CD4-positive, alpha-beta T cell (primary cell): Measurements from ENCODE around the gene CELSR2. TPM values are rescaled to one million over a fixed set of nuclear protein-coding genes. Genes with fewer than 3 reads are reported as not detected.

Source experiments
- ATAC-seq: fragments of 200-7000 bp; cut with Tn5 transposase; one replicate; pipeline ENCODE4 v1.10.0; 2022; ENCODE audit warnings: mild to moderate bottlenecking; ENCODE audit not compliant: poor library complexity
- CTCF ChIA-PET: fragments of 350-600 bp; sonication (Branson Sonifier 250); formaldehyde crosslinking; loops from one replicate; lab custom pipeline; 2021; ENCODE audit warnings: antibody characterized with exemption, inconsistent platforms; lab: Charles Lee
- POLR2A ChIA-PET: fragments of 350-600 bp; sonication (Branson Sonifier 250); formaldehyde crosslinking; loops from one replicate; lab custom pipeline; 2021; ENCODE audit warnings: antibody characterized with exemption, inconsistent platforms; lab: Charles Lee
- DNase-seq, 14 experiments: peaks; one replicate each; pipeline ENCODE4 v3.0.0-alpha.2; 2013 to 2020; ENCODE audit warnings: mixed read lengths in 2 of 14
- H3K27ac ChIP-seq, 2 donors: one replicate each; pipeline versions ENCODE4 v1.5.1 to v1.7.0; 2013; ENCODE audit warnings: low read length in 2 of 2, low read depth in 1 of 2, mild to moderate bottlenecking in 1 of 2
- H3K27me3 ChIP-seq, 2 experiments: 1 replicate in 1 of 2; 2 replicates in 1 of 2; pipeline versions ENCODE4 v1.6.1 to v1.7.0; 2013; ENCODE audit warnings: low read length in 2 of 2, control low read depth in 1 of 2, mild to moderate bottlenecking in 1 of 2, moderate library complexity in 1 of 2; ENCODE audit not compliant: insufficient read depth in 2 of 2, control insufficient read depth in 1 of 2
- H3K36me3 ChIP-seq: one replicate; pipeline ENCODE4 v1.6.1; 2013; ENCODE audit warnings: low read length, control low read depth; ENCODE audit not compliant: insufficient read depth
- H3K4me1 ChIP-seq: one replicate; pipeline ENCODE4 v1.6.1; 2013; ENCODE audit warnings: low read length, control low read depth; ENCODE audit not compliant: insufficient read depth
- H3K4me3 ChIP-seq: one replicate; pipeline ENCODE4 v1.5.1; 2013; ENCODE audit warnings: mild to moderate bottlenecking, low read length, moderate library complexity
- H3K9me3 ChIP-seq, 2 experiments: 1 replicate in 1 of 2; 2 replicates in 1 of 2; pipeline versions ENCODE4 v1.6.1 to v1.7.0; 2013; ENCODE audit warnings: low read length in 2 of 2, mild to moderate bottlenecking in 2 of 2, control low read depth in 1 of 2, moderate library complexity in 1 of 2; ENCODE audit not compliant: control insufficient read depth in 1 of 2, insufficient read depth in 1 of 2
- H3K27ac Mint-ChIP-seq: one replicate; pipeline ENCODE4 v1.8.0; 2020; ENCODE audit warnings: mixed read lengths
- H3K27me3 Mint-ChIP-seq: one replicate; pipeline ENCODE4 v1.8.0; 2021; ENCODE audit warnings: mixed read lengths
- H3K36me3 Mint-ChIP-seq: one replicate; pipeline ENCODE4 v1.8.0; 2021; ENCODE audit warnings: low read depth, mixed read lengths
- H3K4me1 Mint-ChIP-seq: one replicate; pipeline ENCODE4 v1.8.0; 2021; ENCODE audit warnings: low read depth, mixed read lengths
- H3K4me3 Mint-ChIP-seq: one replicate; pipeline ENCODE4 v1.8.0; 2020; ENCODE audit warnings: mild to moderate bottlenecking, mixed read lengths
- H3K9me3 Mint-ChIP-seq: one replicate; pipeline ENCODE4 v1.8.0; 2020; ENCODE audit warnings: mixed read lengths
- intact Hi-C, 2 experiments: fragments of 100-400 bp; cut with DNase I in 1 of 2; cut with micrococcal nuclease in 1 of 2; formaldehyde crosslinking; loops; one replicate each; pipeline versions ENCODE4 v1.15.1 to v1.9.0; 2023 to 2025; cut with DNase I, micrococcal nuclease
- total RNA-seq, 174 experiments: library from RNA in 2 of 174; stranded (reverse) in 2 of 174; gene quantifications; one replicate each; pipeline ENCODE4 v1.2.3 and lab custom pipeline; 2021 to 2026
- TF ChIP-seq, protein P1 (sequence below): fragments of 200-600 bp; IDR thresholded peaks from one replicate; pipeline ENCODE4 v1.8.0; 2022; ENCODE audit warnings: antibody characterized with exemption, mild to moderate bottlenecking

CELSR2 gene
- total RNA-seq, 2 experiments from 2014 or later: 3.6 TPM

DNA sequence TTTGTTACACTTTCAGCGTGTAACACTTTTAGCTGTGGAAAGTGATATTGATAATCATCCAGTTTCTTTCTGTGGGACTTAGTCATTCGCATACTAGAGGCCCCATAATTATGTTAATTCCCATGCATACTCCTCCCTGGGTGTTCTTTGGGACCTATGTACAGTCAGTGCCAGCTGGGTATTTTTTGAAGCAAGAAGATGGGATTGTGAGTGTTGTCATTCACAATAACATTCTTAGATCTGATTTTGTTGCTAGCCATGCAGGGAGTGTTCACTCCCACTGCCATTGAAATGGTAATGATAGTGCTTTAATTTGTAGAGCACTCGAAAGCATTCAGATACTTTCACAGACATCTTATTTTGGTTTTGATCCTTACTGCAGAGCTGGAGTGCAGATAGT is 24.0 kb upstream of the CELSR2 start:
- ATAC-seq (no peak), DNase-seq (no peak)
- ChIA-PET POLR2A (interaction anchor here (1.1 to 3.8 kb wide), 2 partner anchors 11 to 14 kb away, joined by 4 to 14 read pairs; partner anchors contain the start of gene SARS1), CTCF (no interaction called here)
- Histone ChIP-seq H3K9me3 (no peaks in the 10 kb centered on the region), H3K27me3 (no peaks in the 10 kb centered on the region), H3K4me3 (no peak overlapping the region), H3K36me3 (peaks cover 56% of the 10 kb centered on the region), H3K27ac (no peak overlapping the region), H3K4me1 (peaks cover 5% of the 10 kb centered on the region)
- TF ChIP-seq, protein P1, sequence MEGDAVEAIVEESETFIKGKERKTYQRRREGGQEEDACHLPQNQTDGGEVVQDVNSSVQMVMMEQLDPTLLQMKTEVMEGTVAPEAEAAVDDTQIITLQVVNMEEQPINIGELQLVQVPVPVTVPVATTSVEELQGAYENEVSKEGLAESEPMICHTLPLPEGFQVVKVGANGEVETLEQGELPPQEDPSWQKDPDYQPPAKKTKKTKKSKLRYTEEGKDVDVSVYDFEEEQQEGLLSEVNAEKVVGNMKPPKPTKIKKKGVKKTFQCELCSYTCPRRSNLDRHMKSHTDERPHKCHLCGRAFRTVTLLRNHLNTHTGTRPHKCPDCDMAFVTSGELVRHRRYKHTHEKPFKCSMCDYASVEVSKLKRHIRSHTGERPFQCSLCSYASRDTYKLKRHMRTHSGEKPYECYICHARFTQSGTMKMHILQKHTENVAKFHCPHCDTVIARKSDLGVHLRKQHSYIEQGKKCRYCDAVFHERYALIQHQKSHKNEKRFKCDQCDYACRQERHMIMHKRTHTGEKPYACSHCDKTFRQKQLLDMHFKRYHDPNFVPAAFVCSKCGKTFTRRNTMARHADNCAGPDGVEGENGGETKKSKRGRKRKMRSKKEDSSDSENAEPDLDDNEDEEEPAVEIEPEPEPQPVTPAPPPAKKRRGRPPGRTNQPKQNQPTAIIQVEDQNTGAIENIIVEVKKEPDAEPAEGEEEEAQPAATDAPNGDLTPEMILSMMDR: no peak
- Mint-ChIP-seq H3K27ac (peak overlapping the region; percentile 60), H3K27me3 (no peaks in the 10 kb centered on the region), H3K4me1 (peaks cover 38% of the 10 kb centered on the region), H3K36me3 (peaks cover 85% of the 10 kb centered on the region), H3K9me3 (no peaks in the 10 kb centered on the region), H3K4me3 (no peak overlapping the region)
- intact Hi-C loops: no loop called here

- Mint-ChIP-seq H3K27ac (peak overlapping the region; percentile 60), H3K9me3 (no peaks in the 10 kb centered on the region), H3K27me3 (no peaks in the 10 kb centered on the region), H3K36me3 (peaks cover 87% of the 10 kb centered on the region), H3K4me1 (peaks cover 35% of the 10 kb centered on the region), H3K4me3 (no peak overlapping the region)
- Histone ChIP-seq H3K36me3 (peaks cover 62% of the 10 kb centered on the region), H3K4me3 (no peak overlapping the region), H3K27ac (no peak overlapping the region), H3K4me1 (peaks cover 5% of the 10 kb centered on the region), H3K9me3 (no peaks in the 10 kb centered on the region), H3K27me3 (no peaks in the 10 kb centered on the region)
- ATAC-seq (no peak), DNase-seq (no peak)
- ChIA-PET POLR2A (interaction anchor here (1.1 to 3.8 kb wide), 2 partner anchors 12 to 14 kb away, joined by 4 to 14 read pairs; partner anchors contain the start of gene SARS1), CTCF (no interaction called here)
- intact Hi-C loops: no loop called here
- TF ChIP-seq, protein P1: no peak
These were observed 23.5 kb upstream of the CELSR2 start for GRCh38 chr1:109225711-109226445.

GRCh38 chr1:109228167-109228566 is 21.2 kb upstream of the CELSR2 start:
- no peaks in the 10 kb centered on the region for H3K27me3 Mint-ChIP-seq
- DNase-seq (no peak), ATAC-seq (no peak)
- H3K9me3 Mint-ChIP-seq: no peaks in the 10 kb centered on the region
- Histone ChIP-seq H3K27me3 (no peaks in the 10 kb centered on the region), H3K27ac (no peak overlapping the region), H3K4me1 (peaks cover 5% of the 10 kb centered on the region), H3K4me3 (no peak overlapping the region), H3K9me3 (no peaks in the 10 kb centered on the region), H3K36me3 (peaks cover 84% of the 10 kb centered on the region)
- TF ChIP-seq, protein P1: no peak
- H3K4me1 Mint-ChIP-seq: peaks cover 15% of the 10 kb centered on the region
- ChIA-PET POLR2A (no interaction called here), CTCF (interaction anchor here (0.7 kb wide), 1 partner anchor 128 kb away, joined by 3 read pairs; no protein-coding TSS in a partner anchor)
- peaks cover 88% of the 10 kb centered on the region for H3K36me3 Mint-ChIP-seq
- no peak overlapping the region for H3K4me3 Mint-ChIP-seq
- H3K27ac Mint-ChIP-seq: no peak overlapping the region
- intact Hi-C loops: no loop called here
